Measurements from ENCODE around the gene NUDT15.

NUDT15 gene

DNA sequence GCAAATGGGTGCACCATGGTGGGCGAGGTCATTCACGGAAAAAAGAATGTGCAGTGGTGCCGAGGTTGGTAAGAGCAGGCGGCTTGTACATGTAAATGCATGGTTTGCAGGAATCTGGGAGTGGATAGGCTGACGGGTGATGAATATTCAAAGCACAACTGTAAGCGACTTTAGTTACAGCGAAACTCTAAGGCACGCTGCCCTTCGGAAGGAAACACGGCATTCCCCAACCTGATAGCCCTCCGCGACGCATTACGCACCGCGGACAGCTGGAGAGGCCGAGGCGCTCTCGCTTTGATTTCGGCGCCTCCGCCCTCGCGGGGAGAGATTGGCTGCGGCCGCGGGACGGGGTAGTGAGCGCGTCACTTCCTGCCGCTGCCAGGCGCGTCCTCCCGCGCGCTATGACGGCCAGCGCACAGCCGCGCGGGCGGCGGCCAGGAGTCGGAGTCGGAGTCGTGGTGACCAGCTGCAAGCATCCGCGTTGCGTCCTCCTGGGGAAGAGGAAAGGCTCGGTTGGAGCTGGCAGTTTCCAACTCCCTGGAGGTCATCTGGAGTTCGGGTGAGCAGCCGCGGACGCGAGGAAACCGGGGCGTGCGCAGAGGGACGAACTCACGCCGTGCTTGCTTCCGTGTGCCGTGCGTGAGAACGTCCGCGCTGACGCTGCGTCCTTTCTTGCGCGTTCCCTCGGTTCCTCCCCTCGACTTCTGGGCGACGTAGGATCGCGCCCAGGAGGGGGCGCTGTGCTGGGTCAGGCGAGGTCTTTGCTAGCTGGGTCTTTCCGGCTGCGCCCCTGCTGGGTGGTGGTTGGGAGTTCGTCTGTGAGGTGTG is at the start of gene NUDT15:
NUDT15 (plus strand) TSS at position 381 of the 828 bp plus-strand sequence; CDS start at position 402, 21 bp downstream.
- peaks cover 23% of the 10 kb centered on the region for H3K4me1 ChIP-seq (ENCODE audit: insufficient read depth, low read length, severe bottlenecking)
- peak within 1 kb of the TSS; percentile 69 for H3K4me3 ChIP-seq (ENCODE audit: low read depth, low read length, poor library complexity, severe bottlenecking)
- H3K4me2 ChIP-seq (ENCODE audit: low read length): peak within 1 kb of the TSS; percentile 87
- H3K27me3 ChIP-seq (ENCODE audit: insufficient read depth, low read length): no peaks in the 10 kb centered on the region
- H3K9ac ChIP-seq (ENCODE audit: low read length): peak within 1 kb of the TSS; percentile 70
- TF ChIP-seq EZH2 (IDR thresholded peaks at IDR 0.05; ENCODE audit: borderline replicate concordance, low read length): no peak
- TF ChIP-seq CTCF (IDR thresholded peaks at IDR 0.05; ENCODE audit: low read length): peak; percentile 98
- H3K36me3 ChIP-seq (ENCODE audit: insufficient read depth, low read length): peaks cover 27% of the 10 kb centered on the region
- H3K27ac ChIP-seq (ENCODE audit: low read depth, low read length, poor library complexity, severe bottlenecking): peak within 1 kb of the TSS; percentile 88
- H2AFZ ChIP-seq (ENCODE audit: low read length): no peak within 1 kb of the TSS; the same call in 1 of the 2 replicates
- no peaks in the 10 kb centered on the region for H4K20me1 ChIP-seq (ENCODE audit: insufficient read depth, low read length)
- H3K9me3 ChIP-seq (ENCODE audit: low read length): no peaks in the 10 kb centered on the region
- peaks cover 4% of the 10 kb centered on the region; the same call in 1 of the 2 replicates for H3K79me2 ChIP-seq (ENCODE audit: insufficient read depth, low read length)
- H3K9me2 ChIP-seq (ENCODE audit: low read depth, low read length): no peaks in the 10 kb centered on the region
- no peaks in the 10 kb centered on the region for H3F3A ChIP-seq (ENCODE audit: insufficient read depth, low read length)

DNA sequence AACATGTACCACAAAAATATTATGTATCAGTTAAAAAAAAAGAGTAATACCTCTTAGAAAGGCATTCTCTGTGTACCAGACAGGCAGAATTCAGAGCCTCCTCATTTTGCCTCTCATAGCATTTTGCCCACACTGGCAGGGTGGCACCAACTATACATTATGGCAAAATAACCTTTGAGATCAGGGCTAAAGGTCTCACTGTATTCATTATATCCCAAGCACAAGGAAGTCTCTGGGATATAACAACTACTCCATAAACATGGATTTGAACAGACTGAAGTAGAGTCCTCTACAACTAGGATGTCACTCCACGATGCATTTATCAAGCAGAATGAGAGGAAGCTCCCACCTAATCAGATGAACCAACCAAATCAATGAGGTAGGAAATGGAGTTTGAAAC is 47.1 kb upstream of the NUDT15 start:
- H3K4me2 ChIP-seq (ENCODE audit: low read length): no peak overlapping the region
- H3K27me3 ChIP-seq (ENCODE audit: insufficient read depth, low read length): no peaks in the 10 kb centered on the region
- TF ChIP-seq CTCF (IDR thresholded peaks at IDR 0.05; ENCODE audit: low read length) (no peak), EZH2 (IDR thresholded peaks at IDR 0.05; ENCODE audit: borderline replicate concordance, low read length) (no peak)
- no peaks in the 10 kb centered on the region for H3K9me2 ChIP-seq (ENCODE audit: low read depth, low read length)
- H3F3A ChIP-seq (ENCODE audit: insufficient read depth, low read length): no peaks in the 10 kb centered on the region
- no peak overlapping the region for H3K4me3 ChIP-seq (ENCODE audit: low read depth, low read length, poor library complexity, severe bottlenecking)
- H3K9ac ChIP-seq (ENCODE audit: low read length): no peak overlapping the region
- no peak overlapping the region for H3K27ac ChIP-seq (ENCODE audit: low read depth, low read length, poor library complexity, severe bottlenecking)
- peaks cover 91% of the 10 kb centered on the region for H3K36me3 ChIP-seq (ENCODE audit: insufficient read depth, low read length)
- peaks cover 6% of the 10 kb centered on the region for H3K79me2 ChIP-seq (ENCODE audit: insufficient read depth, low read length)
- H2AFZ ChIP-seq (ENCODE audit: low read length): no peak overlapping the region
- no peaks in the 10 kb centered on the region for H4K20me1 ChIP-seq (ENCODE audit: insufficient read depth, low read length)
- no peaks in the 10 kb centered on the region for H3K9me3 ChIP-seq (ENCODE audit: low read length)
- no peaks in the 10 kb centered on the region for H3K4me1 ChIP-seq (ENCODE audit: insufficient read depth, low read length, severe bottlenecking)

- H4K20me1 ChIP-seq (ENCODE audit: insufficient read depth, low read length): no peaks in the 10 kb centered on the region
- H3K27me3 ChIP-seq (ENCODE audit: insufficient read depth, low read length): no peaks in the 10 kb centered on the region
- TF ChIP-seq CTCF (IDR thresholded peaks at IDR 0.05; ENCODE audit: low read length) (no peak), EZH2 (IDR thresholded peaks at IDR 0.05; ENCODE audit: borderline replicate concordance, low read length) (no peak)
- H3K4me1 ChIP-seq (ENCODE audit: insufficient read depth, low read length, severe bottlenecking): no peaks in the 10 kb centered on the region
- no peak overlapping the region for H3K27ac ChIP-seq (ENCODE audit: low read depth, low read length, poor library complexity, severe bottlenecking)
- H3K79me2 ChIP-seq (ENCODE audit: insufficient read depth, low read length): peaks cover 8% of the 10 kb centered on the region
- H3K4me2 ChIP-seq (ENCODE audit: low read length): no peak overlapping the region
- no peaks in the 10 kb centered on the region for H3K9me3 ChIP-seq (ENCODE audit: low read length)
- peaks cover 88% of the 10 kb centered on the region for H3K36me3 ChIP-seq (ENCODE audit: insufficient read depth, low read length)
- H3F3A ChIP-seq (ENCODE audit: insufficient read depth, low read length): no peaks in the 10 kb centered on the region
- H3K9ac ChIP-seq (ENCODE audit: low read length): no peak overlapping the region
- H3K9me2 ChIP-seq (ENCODE audit: low read depth, low read length): no peaks in the 10 kb centered on the region
- H3K4me3 ChIP-seq (ENCODE audit: low read depth, low read length, poor library complexity, severe bottlenecking): no peak overlapping the region
- no peak overlapping the region for H2AFZ ChIP-seq (ENCODE audit: low read length)
Measured at GRCh38 chr13:47990920-47991466, 46.5 kb upstream of the NUDT15 start.
